ENCODE data around the gene CYLD. TPM values are rescaled to one million over a fixed set of nuclear protein-coding genes. Genes with fewer than 3 reads are reported as not detected.

CYLD gene
- total RNA-seq, 1 experiment from 2014 or later = 10.1 TPM

GRCh38 chr16:50831751-50832150 lies 89.9 kb downstream of the CYLD start:
- in situ Hi-C loops (cut with HindIII; ENCODE audit: low pct_unique_long_range_greater_than_20kb, low sequenced_read_pairs) (no loop called here), intact Hi-C loops (cut with micrococcal nuclease; ENCODE audit: unreplicated experiment) (no loop called here)
- Histone ChIP-seq H3K9me3 (ENCODE audit: control insufficient read depth, insufficient read depth, low read depth, low read length) (no peaks in the 10 kb centered on the region), H3K27ac (ENCODE audit: low read length) (no peak overlapping the region), H3K4me1 (ENCODE audit: control insufficient read depth, insufficient read depth, low read length) (no peaks in the 10 kb centered on the region), H3K27me3 (ENCODE audit: control insufficient read depth, insufficient read depth, low read length) (peaks cover 3% of the 10 kb centered on the region; the same call in 1 of the 2 replicates), H3K4me3 (ENCODE audit: low read depth in 2 of 2, low read length in 2 of 2) (no peak overlapping the region), H3K36me3 (ENCODE audit: control insufficient read depth, insufficient read depth, low read length) (no peaks in the 10 kb centered on the region)
- ChIA-PET POLR2A (no interaction called here), CTCF (no interaction called here)
- BruUV-seq (replicated peaks) = no TSS peak
- ATAC-seq (no peak), DNase-seq (ENCODE audit: low read depth, low spot score) (no peak)
- no peak for TF ChIP-seq POLR2AphosphoS5 (IDR thresholded peaks at IDR 0.05; ENCODE audit: low read depth, low read length)
- no peak for TF ChIP-seq TCF7L2 (IDR thresholded peaks at IDR 0.05; ENCODE audit: low read depth, low read length)
- TF ChIP-seq CTCF (IDR thresholded peaks at IDR 0.05) = no peak
- TF ChIP-seq SIN3A (IDR thresholded peaks at IDR 0.05; ENCODE audit: borderline replicate concordance, insufficient read depth, low read depth, low read length) = no peak
- no peak for TF ChIP-seq REST (IDR thresholded peaks at IDR 0.05; ENCODE audit: insufficient read depth in 1 of 2, low read depth in 2 of 2, low read length in 1 of 2)

- Histone ChIP-seq H3K9me3 (ENCODE audit: control insufficient read depth, insufficient read depth, low read depth, low read length) (no peaks in the 10 kb centered on the region), H3K36me3 (ENCODE audit: control insufficient read depth, insufficient read depth, low read length) (no peaks in the 10 kb centered on the region), H3K4me3 (ENCODE audit: low read depth in 2 of 2, low read length in 2 of 2) (no peak overlapping the region), H3K27me3 (ENCODE audit: control insufficient read depth, insufficient read depth, low read length) (no peaks in the 10 kb centered on the region), H3K27ac (ENCODE audit: low read length) (no peak overlapping the region), H3K4me1 (ENCODE audit: control insufficient read depth, insufficient read depth, low read length) (no peaks in the 10 kb centered on the region)
- in situ Hi-C loops (cut with HindIII; ENCODE audit: low pct_unique_long_range_greater_than_20kb, low sequenced_read_pairs) = no loop called here
- no peak for TF ChIP-seq REST (IDR thresholded peaks at IDR 0.05; ENCODE audit: insufficient read depth in 1 of 2, low read depth in 2 of 2, low read length in 1 of 2)
- TF ChIP-seq CTCF (IDR thresholded peaks at IDR 0.05) = no peak
- TF ChIP-seq POLR2AphosphoS5 (IDR thresholded peaks at IDR 0.05; ENCODE audit: low read depth, low read length) = no peak
- no peak for TF ChIP-seq SIN3A (IDR thresholded peaks at IDR 0.05; ENCODE audit: borderline replicate concordance, insufficient read depth, low read depth, low read length)
- TF ChIP-seq TCF7L2 (IDR thresholded peaks at IDR 0.05; ENCODE audit: low read depth, low read length) = no peak
- ATAC-seq = no peak
- intact Hi-C loops (cut with micrococcal nuclease; ENCODE audit: unreplicated experiment) = no loop called here
- no peak for DNase-seq (ENCODE audit: low read depth, low spot score)
- no TSS peak for BruUV-seq (replicated peaks)
- ChIA-PET CTCF (no interaction called here), POLR2A (no interaction called here)
Measured at GRCh38 chr16:50833929-50834328, 92.0 kb downstream of the CYLD start.

All from Panc1 (cell line).